HEK293 (cell line): Measurements from ENCODE around the gene BRF1.

Experiments used
- CTCF ChIA-PET: fragments of 350-600 bp; formaldehyde crosslinking; extraction: SDS; loops from one replicate; lab custom pipeline; 2021; ENCODE audit warnings: antibody characterized with exemption; lab: Yijun Ruan, JAX
- POLR2A ChIA-PET: fragments of 300-600 bp; formaldehyde crosslinking; extraction: SDS; loops from one replicate; lab custom pipeline; 2020; ENCODE audit warnings: antibody characterized with exemption, inconsistent platforms; lab: Yijun Ruan, JAX
- H3K27ac ChIP-seq: fragments of 200-500 bp; sonication (Bioruptor generic); 2 replicates; pipeline ENCODE4 v1.5.1; 2014; ENCODE audit warnings: low read depth, low read length, control low read depth, inconsistent platforms; ENCODE audit errors: extremely low read depth
- H3K36me3 ChIP-seq, 2 experiments: fragments of 200-500 bp in 1 of 2; sonication (Bioruptor generic) in 1 of 2; 1 replicate in 1 of 2; 2 replicates in 1 of 2; pipeline ENCODE4 v1.5.1; 2014 to 2017; ENCODE audit warnings: inconsistent platforms in 2 of 2, low read length in 2 of 2; ENCODE audit not compliant: control insufficient read depth in 2 of 2, insufficient read depth in 1 of 2
- H3K4me1 ChIP-seq: fragments of 200-500 bp; sonication (Bioruptor generic); 2 replicates; pipeline ENCODE4 v1.5.1; 2014; ENCODE audit warnings: mild to moderate bottlenecking, low read length, inconsistent platforms; ENCODE audit not compliant: control insufficient read depth, insufficient read depth
- H3K4me3 ChIP-seq: 2 replicates; pipeline ENCODE4 v1.5.1; 2011; ENCODE audit warnings: low read depth, mild to moderate bottlenecking, control low read depth, low read length, moderate library complexity
- H3K9me3 ChIP-seq: fragments of 200-500 bp; sonication (Bioruptor generic); 2 replicates; pipeline ENCODE4 v1.5.1; 2014; ENCODE audit warnings: low read depth, low read length, inconsistent platforms; ENCODE audit not compliant: control insufficient read depth, insufficient read depth
- CTCF ChIP-seq: fragments of 450-650 bp; formaldehyde crosslinking; IDR thresholded peaks from 2 replicates; pipeline ENCODE4 v1.5.1; 2016; ENCODE audit warnings: missing biosample characterization, missing genetic modification characterization
- EGR2 ChIP-seq: fragments of 450-650 bp; formaldehyde crosslinking; IDR thresholded peaks from 2 replicates; pipeline ENCODE4 v1.5.1; 2016; ENCODE audit warnings: low read depth, missing biosample characterization, missing genetic modification characterization
- FEZF1 ChIP-seq: fragments of 450-650 bp; formaldehyde crosslinking; IDR thresholded peaks from 2 replicates; pipeline ENCODE4 v1.5.1; 2016; ENCODE audit warnings: missing biosample characterization, missing genetic modification characterization
- GLIS1 ChIP-seq: fragments of 450-650 bp; formaldehyde crosslinking; IDR thresholded peaks from 2 replicates; pipeline ENCODE4 v1.5.1; 2016; ENCODE audit warnings: missing biosample characterization, missing genetic modification characterization
- KLF10 ChIP-seq: fragments of 450-650 bp; IDR thresholded peaks from 2 replicates; pipeline ENCODE4 v1.5.1; 2018; ENCODE audit warnings: missing biosample characterization, mild to moderate bottlenecking, missing genetic modification characterization
- KLF7 ChIP-seq: fragments of 450-650 bp; formaldehyde crosslinking; IDR thresholded peaks from 2 replicates; pipeline ENCODE4 v1.5.1; 2016; ENCODE audit warnings: missing biosample characterization, missing genetic modification characterization, borderline replicate concordance
- SP2 ChIP-seq: fragments of 450-650 bp; formaldehyde crosslinking; IDR thresholded peaks from 2 replicates; pipeline ENCODE4 v1.5.1; 2016; ENCODE audit warnings: missing biosample characterization, missing genetic modification characterization
- YY1 ChIP-seq: fragments of 450-650 bp; formaldehyde crosslinking; IDR thresholded peaks from 2 replicates; pipeline ENCODE4 v1.5.1; 2018; ENCODE audit warnings: missing biosample characterization, missing genetic modification characterization
- ZBTB20 ChIP-seq: fragments of 450-650 bp; formaldehyde crosslinking; IDR thresholded peaks from 2 replicates; pipeline ENCODE4 v1.5.1; 2016; ENCODE audit warnings: missing biosample characterization, missing genetic modification characterization
- ZBTB44 ChIP-seq: fragments of 450-650 bp; IDR thresholded peaks from 2 replicates; pipeline ENCODE4 v1.5.1; 2018; ENCODE audit warnings: missing biosample characterization, mild to moderate bottlenecking, missing genetic modification characterization
- ZFHX2 ChIP-seq: fragments of 450-650 bp; formaldehyde crosslinking; conservative IDR thresholded peaks from 2 replicates; pipeline ENCODE4 v1.5.1; 2016; ENCODE audit warnings: missing biosample characterization, missing genetic modification characterization
- ZFP3 ChIP-seq: fragments of 450-650 bp; formaldehyde crosslinking; IDR thresholded peaks from 2 replicates; pipeline ENCODE4 v1.5.1; 2016; ENCODE audit warnings: low read depth, missing biosample characterization, missing genetic modification characterization
- ZNF24 ChIP-seq: fragments of 450-650 bp; formaldehyde crosslinking; IDR thresholded peaks from 2 replicates; pipeline ENCODE4 v1.5.1; 2016; ENCODE audit warnings: missing biosample characterization, missing genetic modification characterization
- ZNF404 ChIP-seq: fragments of 450-650 bp; formaldehyde crosslinking; IDR thresholded peaks from 2 replicates; pipeline ENCODE4 v1.5.1; 2017; ENCODE audit warnings: missing biosample characterization, missing genetic modification characterization
- ZNF48 ChIP-seq: fragments of 450-650 bp; formaldehyde crosslinking; IDR thresholded peaks from 2 replicates; pipeline ENCODE4 v1.5.1; 2016; ENCODE audit warnings: missing biosample characterization, missing genetic modification characterization
- ZNF561 ChIP-seq: fragments of 450-650 bp; IDR thresholded peaks from 2 replicates; pipeline ENCODE4 v1.5.1; 2018; ENCODE audit warnings: missing biosample characterization, missing genetic modification characterization, borderline replicate concordance
- ZNF747 ChIP-seq: fragments of 450-650 bp; formaldehyde crosslinking; IDR thresholded peaks from 2 replicates; pipeline ENCODE4 v1.5.1; 2016; ENCODE audit warnings: missing biosample characterization, missing genetic modification characterization
- ZNF76 ChIP-seq: fragments of 450-650 bp; formaldehyde crosslinking; IDR thresholded peaks from 2 replicates; pipeline ENCODE4; 2016; ENCODE audit warnings: low read depth, missing biosample characterization, missing genetic modification characterization, borderline replicate concordance
- ZNF785 ChIP-seq: fragments of 450-650 bp; formaldehyde crosslinking; IDR thresholded peaks from 2 replicates; pipeline ENCODE4 v1.5.1; 2016; ENCODE audit warnings: missing biosample characterization, missing genetic modification characterization
- ZNF843 ChIP-seq: fragments of 450-650 bp; formaldehyde crosslinking; IDR thresholded peaks from 2 replicates; pipeline ENCODE4 v1.5.1; 2016; ENCODE audit warnings: missing biosample characterization, missing genetic modification characterization
- ZSCAN18 ChIP-seq: fragments of 450-650 bp; formaldehyde crosslinking; IDR thresholded peaks from 2 replicates; pipeline ENCODE4 v1.5.1; 2016; ENCODE audit warnings: missing biosample characterization, missing genetic modification characterization
- ZXDB ChIP-seq: fragments of 450-650 bp; formaldehyde crosslinking; IDR thresholded peaks from 2 replicates; pipeline ENCODE4 v1.5.1; 2016; ENCODE audit warnings: missing biosample characterization, missing genetic modification characterization

Gene BRF1

DNA sequence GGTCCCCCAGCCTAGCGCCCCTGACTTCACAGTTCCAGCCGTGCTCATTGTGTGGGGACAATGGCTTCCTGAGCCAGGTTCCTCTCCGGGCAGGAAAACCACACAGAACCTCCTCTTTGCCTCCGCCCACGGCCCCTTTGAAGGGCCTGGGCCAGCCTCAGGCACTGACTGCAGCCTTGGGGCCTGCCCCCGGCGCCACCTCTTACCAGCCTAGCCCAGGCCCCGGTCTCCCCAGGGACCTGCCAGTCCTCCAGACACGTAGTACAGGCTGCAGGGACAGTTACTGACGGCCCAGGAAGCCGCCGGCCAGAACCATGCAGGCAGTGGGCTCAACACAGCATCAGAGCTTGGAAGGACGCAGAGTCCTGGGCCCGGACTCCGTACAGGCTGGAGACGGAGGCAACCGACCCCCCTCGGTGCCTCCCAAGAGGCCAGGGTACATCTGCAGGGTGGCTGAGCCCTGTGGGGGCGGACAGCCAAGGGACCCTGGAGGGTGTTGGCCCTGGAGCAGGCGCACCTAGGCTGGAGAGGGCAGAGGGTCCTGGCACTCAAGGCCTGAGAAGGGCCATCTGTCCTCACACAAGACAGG, 98.8 kb downstream of the BRF1 start:
- H3K4me3 ChIP-seq: no peak overlapping the region
- H3K4me1 ChIP-seq: no peaks in the 10 kb centered on the region
- POLR2A ChIA-PET: no interaction called here
- TF ChIP-seq ZBTB44 (tag by site-specific recombination): no peak
- TF ChIP-seq GLIS1 (tag by site-specific recombination): peak; percentile 84
- TF ChIP-seq SP2 (tag by site-specific recombination): 0 out of 2 replicates have a peak, but pooled peaks have one; percentile 33
- TF ChIP-seq EGR2 (tag by site-specific recombination): peak; percentile 56
- peak; percentile 60 for TF ChIP-seq ZBTB20 (tag by site-specific recombination)
- peak; percentile 81 for TF ChIP-seq ZFHX2 (tag by site-specific recombination)
- no peak for TF ChIP-seq ZNF785 (tag by site-specific recombination)
- CTCF ChIA-PET: interaction anchor here (0.7 to 4.0 kb wide), 8 partner anchors 18 to 212 kb away, joined by 3 to 23 read pairs (median 3); no protein-coding TSS in a partner anchor
- 0 out of 2 replicates have a peak overlapping the region, but pooled peaks have one; percentile 24 for H3K27ac ChIP-seq
- H3K9me3 ChIP-seq: no peaks in the 10 kb centered on the region
- H3K36me3 ChIP-seq: no peaks in the 10 kb centered on the region

GRCh38 chr14:105201156-105201924, 99.5 kb downstream of the BRF1 start:
- H3K27ac ChIP-seq: no peak overlapping the region

GRCh38 chr14:105200641-105201040, 100.2 kb downstream of the BRF1 start:
- no peak overlapping the region for H3K4me3 ChIP-seq
- ChIA-PET CTCF (interaction anchor here (0.9 to 1.6 kb wide), 3 partner anchors 12 to 112 kb away, joined by 3 to 4 read pairs (median 3); no protein-coding TSS in a partner anchor), POLR2A (interaction anchor here (0.6 kb wide), 1 partner anchor 436 kb away, joined by 6 read pairs; no protein-coding TSS in a partner anchor)
- H3K27ac ChIP-seq: no peak overlapping the region
- no peaks in the 10 kb centered on the region for H3K4me1 ChIP-seq
- no peaks in the 10 kb centered on the region for H3K9me3 ChIP-seq
- no peak for TF ChIP-seq ZNF24 (tag by site-specific recombination)
- no peak for TF ChIP-seq YY1
- no peak for TF ChIP-seq ZNF747 (tag by site-specific recombination)
- TF ChIP-seq ZNF561 (tag by site-specific recombination): no peak
- TF ChIP-seq ZFP3 (tag by site-specific recombination): no peak
- no peak for TF ChIP-seq ZXDB
- H3K36me3 ChIP-seq: no peaks in the 10 kb centered on the region

More at GRCh38 chr14:105201156-105201924, 99.5 kb downstream of the BRF1 start:
- Histone ChIP-seq H3K36me3 (no peaks in the 10 kb centered on the region), H3K4me1 (no peaks in the 10 kb centered on the region), H3K9me3 (no peaks in the 10 kb centered on the region)
- CTCF ChIA-PET: interaction anchor here (0.5 to 4.0 kb wide), 9 partner anchors 11 to 161 kb away, joined by 3 to 23 read pairs (median 4); no protein-coding TSS in a partner anchor
- no peak for TF ChIP-seq ZNF76 (tag by site-specific recombination)
- TF ChIP-seq, all 188 proteins: peak for 0
- H3K4me3 ChIP-seq: no peak overlapping the region
- POLR2A ChIA-PET: interaction anchor here (0.6 kb wide), 2 partner anchors 138 to 437 kb away, joined by 3 to 6 read pairs; no protein-coding TSS in a partner anchor

DNA sequence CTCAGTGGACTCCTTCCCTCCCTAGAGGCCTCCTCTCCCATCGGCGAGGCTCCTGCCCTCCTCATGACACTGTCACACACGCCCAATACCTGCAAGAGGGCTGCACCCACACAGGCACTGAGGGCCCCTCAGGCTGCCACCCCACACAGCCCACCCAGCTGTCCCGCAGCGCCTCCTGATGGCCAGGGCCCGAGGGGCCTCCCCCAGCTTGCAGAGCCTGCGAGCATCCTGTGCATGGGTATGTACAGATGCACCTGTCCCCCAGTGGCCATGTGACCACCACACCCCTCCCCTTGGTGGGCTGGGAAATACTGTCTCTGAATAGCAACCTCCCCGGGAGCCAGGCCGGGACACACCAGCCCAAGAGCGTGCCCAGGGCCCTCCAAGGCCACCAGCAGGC, 100.7 kb downstream of the BRF1 start:
- no peak overlapping the region for H3K4me3 ChIP-seq
- no peaks in the 10 kb centered on the region for H3K9me3 ChIP-seq
- ChIA-PET POLR2A (no interaction called here), CTCF (interaction anchor here (1.0 to 1.2 kb wide), 3 partner anchors 12 to 152 kb away, joined by 3 to 4 read pairs (median 3); no protein-coding TSS in a partner anchor)
- H3K27ac ChIP-seq: no peak overlapping the region
- H3K4me1 ChIP-seq: no peaks in the 10 kb centered on the region
- H3K36me3 ChIP-seq: no peaks in the 10 kb centered on the region
- TF ChIP-seq ZNF404 (tag by site-specific recombination) (no peak), ZSCAN18 (tag by site-specific recombination) (no peak), KLF7 (tag by site-specific recombination) (no peak), ZNF48 (tag by site-specific recombination) (no peak), EGR2 (tag by site-specific recombination) (0 out of 2 replicates have a peak, but pooled peaks have one; percentile 20), GLIS1 (tag by site-specific recombination) (peak; percentile 39; the same call in 1 of the 2 replicates), ZNF843 (tag by site-specific recombination) (no peak), FEZF1 (no peak), CTCF (tag by site-specific recombination) (0 out of 2 replicates have a peak, but pooled peaks have one; percentile 23), KLF10 (tag by site-specific recombination) (no peak)
